ENCODE results near the gene CPPED1.
"Not testable (repeated sequence)": the region's sequence is repeated elsewhere in the genome, so short reads cannot be mapped to it uniquely, and the experiment has no call there.

CPPED1 gene

GRCh38 chr16:12766208-12766607 lies 37.5 kb downstream of the CPPED1 start:
- DNase-seq (ENCODE audit: low spot score) = not testable (repeated sequence)

DNA sequence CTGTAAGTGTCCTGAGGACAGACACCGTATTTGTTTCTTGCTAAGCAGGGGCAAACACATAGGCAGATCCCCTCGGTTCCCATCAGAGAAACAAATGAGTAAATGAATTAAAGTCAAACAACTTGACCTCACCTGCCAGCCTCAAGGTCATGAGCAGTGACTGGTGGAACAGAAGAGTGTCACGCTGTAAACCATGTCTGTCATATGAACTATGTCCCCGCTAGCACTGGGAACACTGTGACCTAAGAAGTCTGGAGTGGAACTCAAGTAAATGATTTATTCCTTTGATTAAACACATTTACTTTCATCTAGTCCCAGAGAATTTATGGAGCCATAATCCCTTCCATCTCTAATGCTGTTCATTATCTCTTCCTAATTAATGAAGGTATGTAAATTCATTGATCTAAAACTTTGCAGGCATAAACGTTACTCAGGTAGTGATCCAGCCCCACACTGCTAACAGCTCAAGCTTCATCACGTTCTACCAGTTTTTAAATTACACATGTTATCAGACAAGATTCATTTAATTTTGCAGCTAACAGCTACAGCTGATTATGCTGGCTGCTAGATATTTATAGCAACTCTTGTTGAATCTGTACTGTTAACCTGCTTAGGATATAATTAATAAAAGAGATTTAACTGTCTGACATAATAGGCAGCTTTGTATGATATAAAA lies 38.7 kb downstream of the CPPED1 start:
- DNase-seq (ENCODE audit: low spot score) = no peak

DNA sequence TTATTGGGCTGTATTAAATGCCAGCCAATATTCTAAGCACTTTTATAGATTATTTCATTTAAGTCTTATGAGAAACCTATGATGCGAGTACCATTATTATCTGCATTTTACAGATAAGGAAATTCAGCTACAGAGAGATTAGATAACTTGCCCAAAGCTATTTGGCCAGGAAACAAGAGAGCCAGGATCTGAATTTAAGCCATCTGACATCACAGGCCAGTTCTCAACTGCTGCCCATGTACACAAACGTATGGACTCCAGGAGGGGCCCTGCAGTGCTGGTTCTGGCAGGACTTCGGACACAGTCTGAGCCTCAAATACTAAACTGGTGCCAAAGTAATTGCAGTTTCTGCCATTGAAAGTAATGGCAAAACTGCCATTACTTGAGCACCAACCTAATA lies 40.2 kb downstream of the CPPED1 start:
- DNase-seq (ENCODE audit: low spot score) = no peak

DNA sequence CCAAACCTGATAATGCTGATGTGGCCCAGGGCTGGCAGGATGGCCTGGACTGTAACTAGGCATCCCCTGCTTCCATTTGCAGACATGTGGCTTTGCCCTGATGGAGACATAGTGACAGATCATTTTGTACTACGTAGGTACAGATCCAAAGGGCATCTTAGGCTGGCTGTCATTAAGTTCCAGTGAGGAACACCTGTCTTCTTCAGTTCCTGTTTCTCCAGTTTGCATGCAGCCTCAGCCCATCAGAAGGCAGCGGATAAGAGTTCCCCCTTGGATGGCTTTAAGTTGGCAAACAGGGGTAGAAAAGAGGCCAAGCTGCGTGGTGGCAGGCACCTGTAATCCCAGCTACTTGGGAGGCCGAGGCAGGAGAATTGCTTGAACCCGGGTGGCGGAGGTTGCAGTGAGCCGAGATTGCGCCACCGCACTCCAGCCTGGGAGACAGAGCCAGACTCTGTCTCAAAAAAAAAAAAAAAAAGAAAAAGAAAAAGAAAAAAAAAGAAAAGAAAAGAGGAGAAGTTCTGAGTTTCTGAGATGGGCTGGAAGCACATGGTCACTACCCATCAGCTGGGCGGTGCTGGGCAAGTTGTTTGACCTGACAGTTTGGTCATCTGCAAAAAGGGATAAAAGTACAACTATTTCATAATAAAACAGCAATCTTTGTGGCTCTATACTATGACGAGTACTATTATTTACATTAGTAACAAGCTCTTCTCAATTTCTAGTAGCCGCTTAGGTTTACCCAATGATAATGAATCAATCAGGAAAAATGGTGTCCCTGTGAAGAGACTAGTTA lies 42.7 kb downstream of the CPPED1 start:
- no peak for DNase-seq (ENCODE audit: low spot score)

DNA sequence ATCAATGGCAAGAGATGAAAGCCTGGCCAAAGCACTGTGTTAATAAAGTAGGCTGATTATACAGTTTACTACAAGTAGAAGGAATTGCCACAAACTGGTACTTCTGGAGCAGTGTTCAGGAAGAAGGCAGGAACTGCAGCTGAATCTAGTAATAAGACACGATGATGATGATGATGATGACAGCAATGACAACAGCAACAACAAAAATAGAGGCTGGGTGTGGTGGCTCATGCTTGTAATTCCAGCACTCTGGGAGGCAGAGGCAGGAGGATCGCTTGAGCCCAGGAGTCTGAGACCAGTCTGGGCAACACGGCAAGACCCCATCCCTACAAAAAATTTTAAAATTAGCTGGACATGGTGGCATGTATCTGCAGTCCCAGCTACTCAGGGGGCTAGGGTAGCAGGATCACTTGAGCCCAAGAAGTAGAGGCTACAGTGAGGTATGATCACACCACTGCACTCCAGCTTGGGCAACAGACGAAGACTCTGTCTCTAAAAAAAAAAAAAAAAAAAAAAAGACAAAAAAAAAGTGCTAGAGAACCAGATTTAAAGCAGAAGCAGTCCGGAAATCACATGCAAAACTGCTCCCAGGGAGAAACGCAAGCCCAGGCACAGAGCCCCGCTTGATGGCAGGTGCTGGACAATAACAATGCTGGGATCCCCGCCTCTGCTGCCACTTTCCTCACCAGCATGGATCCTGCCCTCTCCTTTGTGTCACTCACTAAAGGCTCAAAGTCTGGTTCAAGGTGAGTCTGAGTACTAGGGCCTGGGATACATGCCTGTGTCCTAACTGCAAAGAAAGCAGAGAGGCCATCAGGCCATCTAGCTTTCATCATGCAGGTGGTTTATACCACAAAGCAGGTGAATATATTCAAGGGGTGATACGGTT lies 44.8 kb downstream of the CPPED1 start:
- no peak for DNase-seq (ENCODE audit: low spot score)

DNA sequence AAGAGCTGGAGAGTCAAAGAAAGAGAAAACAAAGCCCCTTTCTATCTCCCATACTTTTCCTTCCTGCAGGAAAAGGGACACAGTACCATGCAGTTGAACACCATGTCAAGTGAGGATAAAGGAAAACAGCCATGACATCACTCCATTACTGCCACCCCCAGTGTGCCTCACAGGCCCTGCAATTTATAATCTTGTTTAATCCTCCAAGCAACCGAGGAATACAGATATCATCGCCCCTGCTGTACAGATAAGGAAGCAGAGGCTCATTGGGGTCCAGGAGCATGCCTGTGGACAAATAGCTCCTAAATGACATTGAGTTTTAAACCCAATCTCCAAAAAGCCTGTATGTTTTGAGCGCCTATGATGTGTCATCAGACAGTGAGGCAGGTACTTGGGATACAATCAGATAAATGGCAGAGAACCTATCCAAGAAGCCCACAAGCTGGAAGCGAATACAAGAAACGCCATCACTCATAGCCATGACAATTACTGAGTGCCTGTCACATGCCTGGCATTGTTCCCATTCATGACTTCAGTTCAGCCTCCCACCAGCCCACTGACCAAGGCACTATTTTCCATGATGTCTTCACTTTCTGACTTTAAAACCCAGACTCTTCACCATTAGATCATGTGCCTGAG lies 45.5 kb downstream of the CPPED1 start:
- DNase-seq (ENCODE audit: low spot score) = no peak

DNA sequence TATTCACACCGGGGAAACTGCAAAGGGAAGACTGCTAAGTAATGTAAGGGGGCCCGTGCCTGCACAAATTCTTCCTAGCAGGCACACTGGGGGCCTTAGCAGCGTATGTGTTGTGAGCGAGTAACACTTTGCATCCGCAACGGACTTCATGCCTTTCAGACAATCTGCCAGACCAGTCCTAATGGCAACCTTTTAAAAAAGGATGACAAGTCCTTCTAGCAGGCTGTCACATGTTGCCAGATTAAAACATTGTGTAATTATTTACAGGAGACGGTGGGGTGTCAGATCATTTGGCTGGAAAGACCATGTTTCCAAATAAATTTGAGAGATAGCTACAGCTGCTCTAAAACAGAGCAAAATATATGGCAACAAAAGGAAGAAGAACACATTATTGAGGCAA lies 46.1 kb downstream of the CPPED1 start:
- no peak for DNase-seq (ENCODE audit: low spot score)

DNA sequence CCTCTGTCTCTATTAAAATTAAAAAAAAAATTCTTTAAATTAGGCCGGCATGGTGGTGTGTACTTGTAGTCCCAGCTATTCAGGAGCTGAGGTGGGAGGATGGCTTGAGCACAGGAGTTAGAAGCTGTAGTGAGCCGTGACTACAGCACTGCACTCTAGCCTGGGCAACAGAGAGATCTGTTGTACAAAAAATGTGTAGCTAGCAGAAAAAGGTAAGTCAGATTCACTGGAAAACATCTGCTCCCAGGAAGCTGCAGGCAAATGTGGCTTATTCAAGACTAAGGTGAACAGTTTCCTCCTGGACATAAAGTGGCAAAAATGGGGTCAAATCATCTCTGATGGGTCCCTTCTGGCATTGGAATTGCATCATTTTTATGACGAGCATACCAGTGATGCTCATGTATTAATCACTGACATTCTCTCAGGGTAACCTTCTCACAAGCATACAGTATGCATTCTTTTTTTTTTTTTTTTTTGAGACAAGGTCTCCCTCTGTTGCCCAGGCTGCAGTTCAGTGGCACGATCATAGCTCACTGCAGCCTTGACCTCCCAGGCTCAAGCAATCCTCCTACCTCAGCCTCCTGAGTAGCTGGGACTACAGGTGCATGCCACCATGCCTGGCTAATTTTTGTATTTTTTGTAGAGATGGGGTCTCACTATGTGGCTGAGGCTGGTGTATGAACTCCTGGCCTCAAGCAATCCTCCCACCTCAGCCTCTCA lies 48.7 kb downstream of the CPPED1 start:
- no peak for DNase-seq (ENCODE audit: low spot score)

DNA sequence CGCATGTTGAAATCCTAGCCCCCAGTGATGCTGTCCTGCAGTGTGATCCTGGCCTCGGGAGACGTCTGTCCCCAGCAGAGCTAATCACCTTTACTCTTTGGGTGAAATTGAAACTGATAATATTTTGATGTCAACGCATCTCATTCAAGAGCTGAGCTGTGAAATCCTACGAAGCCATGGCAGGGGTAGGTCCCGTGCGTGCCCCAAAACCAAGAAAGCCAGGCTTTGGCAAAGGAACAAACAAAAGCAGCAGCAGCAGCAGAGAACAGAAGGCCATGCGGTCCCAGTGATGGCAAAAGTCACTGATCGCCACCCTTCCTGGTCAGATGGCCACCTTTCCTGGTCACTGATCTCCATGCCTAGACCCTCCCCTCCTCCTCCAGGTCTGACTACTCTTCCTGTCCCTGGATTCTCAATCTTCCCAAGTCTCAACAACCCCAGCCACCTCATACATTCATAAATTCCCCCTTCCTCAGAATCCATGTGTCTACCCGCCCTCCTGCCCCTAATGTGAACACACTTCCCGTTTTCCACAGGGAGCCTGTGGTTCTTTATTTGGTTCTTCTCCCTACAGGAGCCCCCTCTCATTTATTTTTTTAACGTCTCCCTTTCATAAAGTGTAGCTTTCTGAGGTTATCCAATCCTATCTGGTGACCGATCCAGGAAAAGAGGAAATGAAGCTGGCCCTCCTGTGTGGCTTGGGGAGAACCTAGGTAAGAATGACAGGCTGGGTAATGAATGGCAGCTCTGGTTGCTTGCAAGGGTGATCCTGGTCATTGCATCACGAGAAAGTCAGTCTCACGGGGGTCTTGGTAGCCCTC lies 50.3 kb downstream of the CPPED1 start:
- DNase-seq (ENCODE audit: low spot score) = no peak

- DNase-seq (ENCODE audit: low spot score) = no peak
Measured at GRCh38 chr16:12752159-12752558, 51.5 kb downstream of the CPPED1 start.

DNA sequence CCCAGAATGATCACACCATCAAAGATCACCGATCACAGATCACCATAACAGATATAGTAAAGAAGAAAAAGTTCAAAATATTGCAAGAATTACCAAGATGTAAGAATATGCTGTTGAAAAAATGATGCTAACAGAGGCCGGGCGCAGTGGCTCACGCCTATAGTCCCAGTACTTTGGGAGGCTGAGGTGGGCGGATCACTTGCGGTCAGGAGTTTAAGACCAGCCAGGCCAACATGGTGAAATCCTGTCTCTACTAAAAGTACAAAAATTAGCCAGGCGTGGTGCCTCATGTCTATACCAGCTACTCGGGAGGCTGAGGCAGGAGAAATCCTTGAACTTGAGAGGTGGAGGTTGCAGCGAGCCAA lies 53.2 kb downstream of the CPPED1 start:
- no peak for DNase-seq (ENCODE audit: low spot score)

DNA sequence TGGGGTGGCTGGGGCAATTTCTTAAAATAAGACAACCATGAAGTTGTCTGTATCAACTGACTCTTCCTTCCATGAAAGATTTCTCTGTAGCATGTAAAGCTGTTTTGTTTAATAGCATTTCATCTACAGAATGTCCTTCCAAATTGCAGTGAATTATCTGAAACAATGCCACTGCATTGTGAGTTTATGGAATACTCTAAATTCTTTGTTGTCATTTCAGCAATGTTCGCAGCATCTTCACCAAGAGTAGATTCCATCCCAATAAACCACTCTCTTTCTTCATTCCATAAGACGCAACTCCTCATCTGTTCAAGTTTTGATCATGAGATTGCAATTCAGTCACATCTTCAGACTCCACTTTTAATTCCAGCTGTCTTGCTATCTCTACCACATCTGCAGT lies 54.6 kb downstream of the CPPED1 start:
- DNase-seq (ENCODE audit: low spot score) = no peak

GRCh38 chr16:12747827-12748226 lies 55.9 kb downstream of the CPPED1 start:
- DNase-seq (ENCODE audit: low spot score) = no peak

- DNase-seq (ENCODE audit: low spot score) = no peak
Measured at GRCh38 chr16:12747261-12747660, 56.4 kb downstream of the CPPED1 start.

DNA sequence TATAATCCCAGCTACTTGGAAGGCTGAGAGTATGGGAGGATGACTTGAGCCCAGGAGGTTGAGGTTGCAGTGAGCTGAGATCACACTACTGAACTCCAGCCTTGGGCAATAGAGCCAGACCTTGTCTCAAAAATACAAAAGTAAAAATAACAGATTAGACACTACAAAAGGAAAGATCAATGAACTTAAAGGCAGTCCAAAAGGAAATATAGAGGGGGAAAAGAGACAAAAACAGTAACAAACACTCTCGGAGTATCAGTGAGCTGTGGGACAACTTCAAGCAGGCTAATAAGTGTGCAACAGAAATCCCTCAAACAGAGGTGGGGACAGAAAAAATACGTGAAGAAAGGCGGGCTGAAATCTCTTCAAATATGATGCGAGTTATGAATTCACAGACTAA lies 58.8 kb downstream of the CPPED1 start:
- DNase-seq (ENCODE audit: low spot score) = no peak

DNA sequence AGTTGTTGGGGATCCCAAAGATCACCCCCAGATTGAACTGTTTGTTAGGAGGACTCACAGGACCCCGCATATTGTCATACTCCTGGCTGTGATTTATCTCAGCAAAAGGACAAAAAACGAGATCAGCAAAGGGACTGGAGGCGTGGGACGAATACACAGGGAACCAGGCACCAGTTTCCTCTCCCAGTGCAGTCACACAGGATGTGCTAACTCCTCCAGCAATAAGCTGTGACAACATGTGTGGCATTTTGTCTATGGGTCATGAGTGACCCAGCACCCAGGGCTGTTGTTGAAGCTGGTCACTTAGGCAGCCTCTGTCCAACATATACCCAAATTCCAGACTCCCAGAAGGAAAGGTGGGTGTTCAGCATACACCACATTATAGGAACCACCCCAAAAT lies 60.9 kb downstream of the CPPED1 start:
- DNase-seq (ENCODE audit: low spot score) = no peak

DNA sequence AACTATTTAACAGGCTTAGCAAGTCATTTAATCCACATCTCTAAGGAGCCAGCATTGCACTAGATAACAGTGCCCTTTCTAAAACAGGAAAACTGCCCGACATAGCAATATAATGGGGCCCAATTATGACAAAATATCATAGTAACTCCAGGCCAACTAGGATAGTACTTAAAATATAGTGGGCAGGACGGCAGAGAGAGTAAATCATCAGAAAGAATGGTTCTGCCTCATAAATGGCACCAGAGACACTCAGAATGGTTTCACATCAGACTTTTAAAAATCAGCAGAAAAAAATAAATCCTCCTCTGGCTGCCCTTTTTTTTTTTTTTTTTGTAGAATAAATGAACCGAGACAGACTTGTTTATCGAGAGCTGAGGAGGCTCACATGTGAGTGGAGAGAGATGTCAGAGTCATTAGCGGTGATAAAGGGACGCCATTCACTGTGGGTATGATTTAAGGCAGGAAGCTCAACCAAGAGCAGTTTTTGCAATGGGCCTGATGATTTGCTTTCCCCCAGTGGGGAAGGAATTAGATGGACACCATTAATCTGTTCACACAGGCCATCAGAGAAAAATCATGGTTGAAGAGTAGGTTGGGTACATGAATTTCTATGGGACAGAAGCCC lies 62.6 kb downstream of the CPPED1 start:
- no peak for DNase-seq (ENCODE audit: low spot score)

DNA sequence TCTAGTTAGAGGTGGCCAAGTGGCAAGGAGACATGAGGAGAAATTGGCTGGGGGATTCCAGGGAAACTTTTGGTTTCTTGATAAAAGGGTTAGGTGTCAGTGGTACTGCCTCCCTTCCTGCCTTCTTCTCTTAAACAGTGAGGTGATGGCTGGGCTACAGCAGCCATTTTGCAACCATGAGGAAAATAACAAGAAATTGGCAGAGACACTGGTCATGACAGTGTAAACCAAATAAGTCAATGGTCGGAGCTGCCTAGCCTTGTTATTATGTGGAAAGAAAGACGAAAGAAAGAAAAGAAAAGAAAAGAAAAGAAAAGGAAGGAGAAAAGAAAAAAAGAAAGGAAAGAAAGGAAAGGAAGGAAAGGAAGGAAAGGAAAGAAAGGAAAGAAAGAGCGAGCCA lies 63.9 kb downstream of the CPPED1 start:
- DNase-seq (ENCODE audit: low spot score) = no peak

- DNase-seq (ENCODE audit: low spot score) = no peak
Measured at GRCh38 chr16:12737563-12737962, 66.1 kb downstream of the CPPED1 start.

GRCh38 chr16:12735805-12736204 lies 67.9 kb downstream of the CPPED1 start:
- DNase-seq (ENCODE audit: low spot score) = no peak

All from cerebellar cortex (tissue), 1 donor.